ENCODE data around the gene ANKHD1. TPM values are rescaled to one million over a fixed set of nuclear protein-coding genes. Genes with fewer than 3 reads are reported as not detected.

Gene ANKHD1
- total RNA-seq = 73.0 TPM
- long read RNA-seq, transcript ANKHD1-205 (11 exons, 2,135 nt) = major isoform, 14 of 67 reads
- long read RNA-seq, partial matches to known transcripts = 33 of 67 reads
- long read RNA-seq, other reads (novel, unspliced or antisense) = 20 of 67 reads

GRCh38 chr5:140401362-140402257, at the start of gene ANKHD1:
ANKHD1 (plus strand) TSS chr5:140401833; CDS start chr5:140401968, 135 bp downstream.
- intact Hi-C loops (cut with DNase I) = loop anchor here (5.0 kb wide), 2 partner anchors 146 to 236 kb away; partner anchors contain the start of genes EIF4EBP3 and TMCO6
- peak; percentile 99 for DNase-seq (ENCODE audit: low spot score)

GRCh38 chr5:140355546-140355945, 46.1 kb upstream of the ANKHD1 start:
- DNase-seq (ENCODE audit: low spot score) = no peak
- intact Hi-C loops (cut with DNase I) = loop anchor here (10.0 kb wide), 1 partner anchor 281 kb away; no protein-coding TSS in a partner anchor

GRCh38 chr5:140356853-140357725, 44.5 kb upstream of the ANKHD1 start:
- intact Hi-C loops (cut with DNase I) = loop anchor here (10.0 kb wide), 1 partner anchor 282 kb away; no protein-coding TSS in a partner anchor
- DNase-seq (ENCODE audit: low spot score) = peak; percentile 66

GRCh38 chr5:140357726-140358093, 43.9 kb upstream of the ANKHD1 start:
- DNase-seq (ENCODE audit: low spot score) = peak; percentile 91
- intact Hi-C loops (cut with DNase I) = loop anchor here (10.0 kb wide), 1 partner anchor 283 kb away; no protein-coding TSS in a partner anchor

GRCh38 chr5:140358738-140359310, 42.8 kb upstream of the ANKHD1 start:
- peak; percentile 15 for DNase-seq (ENCODE audit: low spot score)
- intact Hi-C loops (cut with DNase I) = loop anchor here (10.0 kb wide), 1 partner anchor 284 kb away; no protein-coding TSS in a partner anchor

GRCh38 chr5:140360101-140360500, 41.5 kb upstream of the ANKHD1 start, which contains the start of gene SLC4A9:
SLC4A9 (plus strand) TSS chr5:140360194; CDS start chr5:140360237, 43 bp downstream.
- DNase-seq (ENCODE audit: low spot score) = peak; percentile 51
- intact Hi-C loops (cut with DNase I) = no loop called here

- DNase-seq (ENCODE audit: low spot score) = peak; percentile 68
- intact Hi-C loops (cut with DNase I) = no loop called here
These were observed 40.8 kb upstream of the ANKHD1 start for GRCh38 chr5:140360681-140361479.

GRCh38 chr5:140361901-140362300, 39.7 kb upstream of the ANKHD1 start:
- intact Hi-C loops (cut with DNase I) = no loop called here
- DNase-seq (ENCODE audit: low spot score) = peak; percentile 73

- intact Hi-C loops (cut with DNase I) = no loop called here
- peak; percentile 36 for DNase-seq (ENCODE audit: low spot score)
These were observed 39.3 kb upstream of the ANKHD1 start for GRCh38 chr5:140362311-140362710.

- peak; percentile 92 for DNase-seq (ENCODE audit: low spot score)
- intact Hi-C loops (cut with DNase I) = no loop called here
These were observed 38.6 kb upstream of the ANKHD1 start for GRCh38 chr5:140362875-140363630.

GRCh38 chr5:140363631-140364471, 37.8 kb upstream of the ANKHD1 start:
- intact Hi-C loops (cut with DNase I) = no loop called here
- DNase-seq (ENCODE audit: low spot score) = peak; percentile 57

GRCh38 chr5:140364472-140364765, 37.2 kb upstream of the ANKHD1 start:
- peak; percentile 61 for DNase-seq (ENCODE audit: low spot score)
- intact Hi-C loops (cut with DNase I) = no loop called here

GRCh38 chr5:140365282-140365681, 36.4 kb upstream of the ANKHD1 start:
- DNase-seq (ENCODE audit: low spot score) = peak; percentile 17
- intact Hi-C loops (cut with DNase I) = no loop called here

- DNase-seq (ENCODE audit: low spot score) = peak; percentile 72
- intact Hi-C loops (cut with DNase I) = no loop called here
These were observed 35.7 kb upstream of the ANKHD1 start for GRCh38 chr5:140365941-140366340.

GRCh38 chr5:140366589-140367255, 34.9 kb upstream of the ANKHD1 start:
- intact Hi-C loops (cut with DNase I) = no loop called here
- no peak for DNase-seq (ENCODE audit: low spot score)

- intact Hi-C loops (cut with DNase I) = no loop called here
- no peak for DNase-seq (ENCODE audit: low spot score)
These were observed 34.2 kb upstream of the ANKHD1 start for GRCh38 chr5:140367256-140368013.

Measured in cardiac septum (tissue), 1 donor.